Fibroblast of mammary gland (primary cell): Measurements from ENCODE around the gene MED29.

ENCODE experiments used
- DNase-seq: peaks from one replicate; pipeline ENCODE4 v3.0.0-alpha.2; 2010; ENCODE audit warnings: low read depth
- H3K4me3 ChIP-seq: 2 replicates; pipeline ENCODE4 v1.5.1; 2011; ENCODE audit warnings: low read depth, mild to moderate bottlenecking, low read length, moderate library complexity; ENCODE audit not compliant: control insufficient read depth
- CTCF ChIP-seq: conservative IDR thresholded peaks from 2 replicates; pipeline ENCODE4 v1.5.1; 2011; ENCODE audit warnings: low read depth, low read length, inconsistent platforms; ENCODE audit not compliant: control insufficient read depth, insufficient read depth

Gene MED29

GRCh38 chr19:39403331-39404312, 12.4 kb downstream of the MED29 start:
- H3K4me3 ChIP-seq = peak overlapping the region; percentile 43
- DNase-seq = peak; percentile 100
- TF ChIP-seq CTCF = no peak

GRCh38 chr19:39405261-39405957, 14.2 kb downstream of the MED29 start:
- TF ChIP-seq CTCF = no peak
- no peak for DNase-seq
- no peak overlapping the region for H3K4me3 ChIP-seq

- H3K4me3 ChIP-seq = peak overlapping the region; percentile 52
- no peak for DNase-seq
- no peak for TF ChIP-seq CTCF
These were observed 14.9 kb downstream of the MED29 start for GRCh38 chr19:39405958-39406655.

- no peak for TF ChIP-seq CTCF
- peak within 1 kb of the TSS; percentile 97 for H3K4me3 ChIP-seq
- peak; percentile 81 for DNase-seq
These were observed 15.7 kb downstream of the MED29 start, which contains the start of gene ZFP36 for GRCh38 chr19:39406656-39407409. Gene ZFP36, plus strand, starts transcription at chr19:39406847. Its CDS starts 58 bp downstream, at chr19:39406905.

- no peak for DNase-seq
- no peak for TF ChIP-seq CTCF
- H3K4me3 ChIP-seq = peak overlapping the region; percentile 97
These were observed 16.2 kb downstream of the MED29 start for GRCh38 chr19:39407410-39407659.
